CD4-positive, alpha-beta T cell treated with Interferon alpha-2 for 1 hour (primary cell): ENCODE measurements around the gene ARHGAP10.
"Not testable (repeated sequence)": the region's sequence is repeated elsewhere in the genome, so short reads cannot be mapped to it uniquely, and the experiment has no call there.

ENCODE experiments used
- DNase-seq, 2 donors: peaks; one replicate each; pipeline ENCODE4 v3.0.0-alpha.2; 2020 to 2022

The ARHGAP10 gene

GRCh38 chr4:147996859-147997258 lies 265.0 kb downstream of the ARHGAP10 start:
- DNase-seq = no peak

GRCh38 chr4:148000038-148000437 lies 268.1 kb downstream of the ARHGAP10 start:
- not testable (repeated sequence) for DNase-seq

DNA sequence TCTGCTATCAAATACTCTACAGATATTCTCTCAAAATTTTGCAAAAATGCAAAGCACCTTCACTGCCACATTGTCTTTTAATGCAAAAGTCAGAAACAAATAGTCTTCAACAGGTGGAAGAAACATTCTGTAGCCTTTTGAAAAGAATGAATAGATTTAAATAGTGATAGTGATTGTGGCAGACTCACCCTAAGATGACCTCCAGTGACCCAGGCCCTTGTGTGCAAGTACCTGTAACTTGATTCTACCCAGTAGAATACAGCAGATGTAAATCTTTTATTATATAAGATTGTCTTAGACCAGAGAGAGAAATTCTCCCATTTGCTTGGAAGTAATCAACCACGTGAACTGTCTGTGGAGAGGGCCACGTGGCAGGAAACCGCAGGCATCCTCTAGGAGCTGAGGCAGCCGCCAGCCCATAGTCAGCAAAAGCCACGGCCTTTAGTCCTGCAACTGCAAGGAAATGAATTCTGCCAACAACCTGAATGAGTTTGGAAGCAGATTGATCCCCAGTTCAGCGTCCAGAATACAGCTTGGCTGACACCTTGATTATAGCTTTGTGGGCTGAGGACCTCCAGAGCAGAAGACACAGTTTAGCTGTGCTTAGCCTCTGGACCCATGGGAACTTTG lies 272.5 kb downstream of the ARHGAP10 start:
- DNase-seq = no peak

DNA sequence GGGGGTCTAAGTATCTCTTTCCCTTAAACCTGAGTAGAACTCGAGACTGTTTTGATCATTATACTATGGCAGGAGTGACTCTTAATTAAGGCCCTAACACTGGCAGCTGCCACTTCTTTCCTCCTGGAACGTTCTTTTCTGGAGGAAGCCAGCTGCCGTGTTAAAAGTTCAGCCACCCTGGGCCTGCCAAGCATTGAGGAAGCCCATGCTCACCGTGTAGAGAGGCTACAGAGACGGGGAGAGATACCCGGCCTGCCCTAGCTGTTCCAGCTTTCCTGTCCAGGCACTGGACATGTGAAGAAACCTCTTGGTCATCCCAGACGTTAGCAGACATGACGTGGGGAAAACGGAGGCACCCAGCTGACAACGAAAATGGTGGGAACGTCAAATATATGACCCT lies 274.1 kb downstream of the ARHGAP10 start:
- no peak for DNase-seq

DNA sequence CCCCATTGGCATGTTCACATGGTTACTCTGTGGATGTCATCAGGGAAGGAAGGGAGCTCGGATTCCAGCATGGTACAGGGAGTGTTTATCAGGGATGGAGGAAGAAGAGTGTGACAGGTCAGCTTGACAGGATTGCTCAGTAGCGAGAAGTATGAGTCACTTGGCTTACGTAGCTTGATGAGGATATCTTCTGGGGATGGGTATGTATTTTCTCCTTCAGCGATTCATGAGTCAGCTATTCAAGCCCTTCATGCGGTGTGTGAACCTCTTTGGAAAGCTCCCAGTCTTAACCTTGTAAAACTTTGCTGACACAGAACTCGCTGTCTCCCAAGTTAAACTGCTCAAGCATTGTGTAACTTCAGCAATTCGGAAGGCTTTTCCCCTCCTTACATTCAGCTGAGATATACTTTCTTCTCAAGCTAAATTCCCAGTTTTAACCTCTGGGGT lies 275.4 kb downstream of the ARHGAP10 start:
- DNase-seq = peak in 1 of 2 donors; percentile 11

DNA sequence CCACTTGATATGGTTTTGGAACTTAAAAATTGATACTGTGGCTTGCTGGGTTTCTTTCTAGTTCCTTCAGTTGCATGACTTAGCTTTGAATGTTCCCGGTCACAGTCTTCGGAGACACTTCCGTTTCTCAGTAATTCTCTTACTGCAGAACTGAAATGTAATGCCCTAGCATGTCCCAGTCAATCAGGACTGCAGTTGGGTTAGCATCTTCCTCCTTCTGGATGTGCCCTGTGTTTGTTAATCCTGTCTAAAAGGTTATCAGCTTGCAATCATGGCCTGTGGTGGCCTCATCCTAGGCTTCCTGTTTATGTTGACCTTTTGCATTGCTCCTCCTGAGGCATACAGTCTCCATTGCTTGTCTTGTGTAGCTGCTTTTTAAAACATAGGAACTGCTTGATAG lies 275.9 kb downstream of the ARHGAP10 start:
- no peak for DNase-seq

DNA sequence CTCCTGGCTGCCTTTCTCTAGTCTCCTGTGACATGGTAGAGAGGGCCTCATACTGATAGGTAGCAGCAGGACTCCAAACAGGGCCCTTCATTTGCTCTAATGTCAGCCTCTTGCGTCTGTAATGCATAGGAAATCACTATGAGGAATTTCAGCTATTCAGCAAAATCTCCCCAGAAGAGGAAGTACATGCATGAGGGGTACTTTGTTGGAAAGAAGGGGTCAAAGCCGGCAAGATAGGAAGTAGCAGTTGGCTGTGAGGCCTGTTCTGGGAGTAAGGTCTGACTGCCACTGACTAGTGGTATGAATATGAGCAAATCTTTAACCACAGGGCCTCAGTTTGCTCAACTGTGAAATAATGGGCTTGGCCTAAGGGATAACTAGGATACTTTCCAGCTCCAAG lies 283.2 kb downstream of the ARHGAP10 start:
- DNase-seq = no peak

DNA sequence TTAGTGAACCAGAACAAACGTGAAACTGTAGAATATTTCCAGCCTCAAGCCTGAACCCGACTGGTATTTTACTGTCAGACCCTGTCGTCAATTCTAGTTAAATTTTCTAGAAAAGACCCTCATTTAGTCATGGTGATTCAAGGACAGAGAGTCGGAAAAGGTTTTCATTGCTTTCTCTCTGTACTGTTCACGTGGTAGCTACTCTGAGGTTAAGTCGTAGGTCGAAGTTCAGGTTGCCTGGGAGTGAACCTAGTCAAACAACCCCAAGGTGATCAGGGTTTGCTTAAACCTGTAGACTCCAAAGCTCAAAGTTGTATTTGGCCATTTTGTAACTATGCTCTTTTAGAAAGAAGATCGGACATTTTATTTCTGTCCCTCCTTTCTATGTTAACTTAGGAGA lies 283.6 kb downstream of the ARHGAP10 start:
- no peak for DNase-seq

- no peak for DNase-seq
Measured at GRCh38 chr4:148016063-148016637, 284.3 kb downstream of the ARHGAP10 start.

DNA sequence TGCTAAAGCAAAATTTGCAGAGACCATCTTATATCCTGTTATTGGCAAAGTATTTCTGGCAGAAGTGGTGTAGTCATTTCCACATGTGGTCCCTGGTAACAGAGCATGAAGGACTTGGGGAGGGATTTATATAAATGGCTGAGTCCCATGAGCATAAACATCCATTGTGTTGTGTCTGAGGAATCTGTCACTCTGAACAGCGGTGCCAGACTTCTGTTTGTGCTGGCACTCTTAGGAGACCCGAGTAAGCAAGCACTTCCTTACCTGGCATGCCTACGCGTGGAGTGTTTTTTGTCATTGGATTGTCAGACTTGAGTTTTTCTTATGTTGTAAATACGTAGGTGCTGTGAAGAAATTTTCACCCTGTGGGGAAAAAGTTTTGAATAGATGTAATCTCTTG lies 285.9 kb downstream of the ARHGAP10 start:
- DNase-seq = no peak

DNA sequence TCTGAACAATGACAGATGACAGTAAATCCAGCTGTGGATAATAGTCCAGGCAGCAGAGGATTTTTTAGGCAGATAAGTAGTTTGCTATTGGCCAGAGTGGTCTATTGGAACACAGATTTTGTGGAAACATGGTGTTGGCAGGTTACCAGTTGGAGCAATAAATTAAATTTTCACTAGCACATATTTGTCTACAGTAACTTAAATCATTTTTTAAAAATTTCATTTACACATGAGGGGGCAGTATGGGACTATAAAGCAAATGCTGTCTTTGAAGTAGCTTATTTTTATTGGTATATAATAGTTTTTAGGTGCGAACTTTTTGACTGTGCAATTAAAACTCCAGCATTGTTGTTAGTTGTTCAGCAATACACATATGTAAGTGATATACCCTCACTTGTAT lies 289.8 kb downstream of the ARHGAP10 start:
- peak in 1 of 2 donors; percentile 38 for DNase-seq

- no peak for DNase-seq
Measured at GRCh38 chr4:148022975-148023374, 291.1 kb downstream of the ARHGAP10 start.

GRCh38 chr4:148023512-148024181 lies 291.8 kb downstream of the ARHGAP10 start:
- DNase-seq = no peak

- no peak for DNase-seq
Measured at GRCh38 chr4:148025981-148026380, 294.1 kb downstream of the ARHGAP10 start.

DNA sequence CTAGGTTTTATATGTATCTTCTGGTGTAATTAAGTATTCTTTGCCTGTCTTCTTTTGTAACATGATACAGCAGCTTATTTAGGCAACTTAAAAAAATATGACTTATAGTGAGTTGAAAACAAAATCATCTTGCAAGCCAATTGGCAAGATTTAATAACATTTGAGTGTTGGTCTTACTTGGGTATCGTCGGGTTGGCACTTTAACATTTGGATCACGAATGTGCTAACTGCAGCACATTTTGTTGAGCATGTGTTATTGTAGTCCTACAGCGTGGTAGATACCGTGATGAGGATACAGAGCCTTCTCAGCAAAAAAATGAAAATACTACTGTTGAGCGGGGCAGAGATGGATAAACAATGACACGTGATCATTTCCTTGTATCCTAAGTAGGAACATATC lies 295.3 kb downstream of the ARHGAP10 start:
- no peak for DNase-seq

- DNase-seq = no peak
Measured at GRCh38 chr4:148029781-148030180, 297.9 kb downstream of the ARHGAP10 start.

GRCh38 chr4:148030193-148030873 lies 298.4 kb downstream of the ARHGAP10 start:
- no peak for DNase-seq

DNA sequence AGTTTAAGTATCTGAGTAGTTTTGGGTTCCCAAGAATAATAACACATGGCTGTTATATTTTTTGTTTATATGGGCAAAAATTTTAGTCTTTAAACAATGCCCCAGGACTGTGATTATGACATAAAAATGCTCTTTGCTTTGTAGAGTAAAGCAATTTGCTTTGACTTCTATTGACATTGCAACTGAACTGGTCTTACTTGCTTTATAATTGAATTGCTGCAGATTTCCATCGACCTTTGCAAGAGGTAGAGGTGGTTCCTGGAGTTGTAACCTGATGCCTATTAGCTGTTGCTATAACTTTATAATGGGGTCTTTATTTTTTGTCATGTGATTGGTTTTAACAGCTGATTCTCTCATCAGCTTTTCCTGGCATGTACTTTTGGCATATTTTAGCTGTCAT lies 302.9 kb downstream of the ARHGAP10 start:
- no peak for DNase-seq

DNA sequence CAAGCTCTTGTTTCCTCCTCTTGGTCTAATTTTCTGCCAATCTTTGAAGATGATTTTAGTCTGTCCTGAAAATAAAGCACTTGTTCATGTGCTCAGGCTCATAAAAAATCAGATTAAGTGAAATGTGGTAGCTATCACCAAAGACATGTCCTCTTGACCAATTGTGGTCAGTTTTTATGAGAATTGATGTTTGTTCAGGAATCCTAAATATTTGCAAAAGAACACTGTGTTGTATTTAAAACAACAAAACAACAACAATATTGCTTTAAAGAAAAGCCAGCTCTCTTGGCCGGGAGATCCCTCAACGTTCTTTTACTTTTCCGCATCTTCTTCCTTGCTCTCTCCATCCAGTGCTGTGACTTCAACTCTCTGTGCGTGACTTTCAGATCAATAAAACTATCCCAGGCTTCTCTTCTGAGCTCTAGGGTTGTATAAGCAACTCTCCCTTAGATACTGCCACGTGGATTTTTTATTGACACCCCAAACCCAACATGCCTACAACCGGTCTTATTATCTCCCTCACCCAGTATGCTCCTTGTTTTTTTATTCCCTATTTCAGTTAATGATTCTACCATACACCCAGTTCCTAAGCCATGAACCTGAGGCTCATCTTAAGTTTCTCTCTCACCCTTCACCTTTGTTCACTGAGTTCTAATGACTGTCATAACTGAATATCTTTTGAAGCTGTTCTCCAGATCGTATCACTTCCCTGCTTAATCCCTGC lies 309.9 kb downstream of the ARHGAP10 start:
- DNase-seq = no peak

DNA sequence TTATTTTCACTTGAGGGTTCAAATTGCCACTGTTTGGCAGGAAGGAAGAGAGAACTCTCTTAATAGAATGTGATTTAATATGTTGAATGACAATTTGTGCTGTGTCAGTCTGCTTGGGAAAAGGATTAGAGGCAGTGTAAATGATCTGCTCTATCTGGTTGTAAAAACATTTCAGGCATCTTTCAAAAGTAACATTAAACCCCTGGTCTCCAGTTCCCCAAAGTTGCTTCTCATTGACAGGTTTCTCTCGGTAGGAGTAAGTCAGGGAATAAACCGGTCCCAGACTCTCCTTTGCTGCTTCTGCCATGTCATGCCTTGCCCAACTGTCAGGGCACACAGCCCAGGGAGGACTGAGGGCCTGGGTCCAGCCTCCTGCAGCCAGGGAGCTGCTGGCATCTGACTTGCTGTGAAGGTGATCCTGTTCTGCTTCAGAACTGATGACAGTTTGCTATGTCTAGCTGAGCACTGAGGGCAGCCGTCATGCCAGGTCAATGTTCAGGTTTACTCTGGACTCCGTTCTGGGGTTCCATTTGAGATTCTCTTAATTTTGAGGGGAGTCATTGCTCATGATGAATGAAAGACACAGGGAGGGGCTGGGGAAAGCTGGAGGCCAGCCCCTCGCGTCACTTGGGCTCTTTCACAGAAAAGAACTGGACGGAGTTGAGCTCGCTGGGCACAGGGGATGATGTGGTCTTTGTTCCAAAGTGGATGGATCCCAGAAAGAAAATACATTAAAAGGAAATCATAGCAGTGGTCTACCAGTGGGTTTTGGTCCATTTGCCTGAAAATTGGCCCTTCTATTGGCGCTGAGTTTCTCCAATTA lies 312.4 kb downstream of the ARHGAP10 start:
- DNase-seq = no peak

DNA sequence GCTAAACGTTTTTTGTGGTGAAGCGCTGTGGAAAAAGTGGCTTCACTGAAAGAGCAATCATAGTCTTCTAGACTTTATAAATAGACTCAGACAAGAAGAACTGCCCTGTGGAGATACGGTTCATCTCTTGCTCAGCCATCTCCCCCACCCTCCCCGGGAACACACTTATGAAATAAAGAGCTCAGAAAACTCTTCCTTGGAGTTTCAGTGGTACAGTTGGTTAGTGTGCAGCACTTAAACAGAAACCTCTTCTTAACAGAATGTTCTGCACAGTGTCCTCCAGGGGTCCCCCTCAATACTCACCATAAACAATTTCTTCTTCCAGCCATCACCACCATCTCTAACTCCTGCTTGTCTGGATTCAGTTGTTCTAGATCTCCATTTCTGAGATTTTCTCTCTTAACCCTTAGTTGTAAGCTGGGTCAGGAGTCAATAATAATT lies 313.0 kb downstream of the ARHGAP10 start:
- DNase-seq = peak in 1 of 2 donors; percentile 41

- DNase-seq = no peak
Measured at GRCh38 chr4:148048598-148048997, 316.7 kb downstream of the ARHGAP10 start.
